ENCODE results near the gene RC3H1.
"Not testable (repeated sequence)": the region's sequence is repeated elsewhere in the genome, so short reads cannot be mapped to it uniquely, and the experiment has no call there.

Gene RC3H1

GRCh38 chr1:174018565-174018964 lies 3.6 kb downstream of the RC3H1 start:
- DNase-seq, result no peak

- no peak for DNase-seq
Measured at GRCh38 chr1:174017231-174017970, 4.8 kb downstream of the RC3H1 start.

GRCh38 chr1:174013864-174014418 lies 8.2 kb downstream of the RC3H1 start:
- DNase-seq, result no peak

GRCh38 chr1:174008979-174009378 lies 13.2 kb downstream of the RC3H1 start:
- DNase-seq, result no peak

GRCh38 chr1:174008269-174008668 lies 13.9 kb downstream of the RC3H1 start:
- DNase-seq, result no peak

- DNase-seq, result no peak
Measured at GRCh38 chr1:174007851-174008250, 14.3 kb downstream of the RC3H1 start.

GRCh38 chr1:174005032-174005431 lies 17.1 kb downstream of the RC3H1 start:
- DNase-seq, result peak; percentile 77

GRCh38 chr1:174003867-174004266 lies 18.3 kb downstream of the RC3H1 start:
- no peak for DNase-seq

- no peak for DNase-seq
Measured at GRCh38 chr1:174001573-174001972, 20.6 kb downstream of the RC3H1 start.

- no peak for DNase-seq
Measured at GRCh38 chr1:174000371-174000770, 21.8 kb downstream of the RC3H1 start.

GRCh38 chr1:173997791-173998190 lies 24.4 kb downstream of the RC3H1 start:
- no peak for DNase-seq

GRCh38 chr1:173996995-173997394 lies 25.2 kb downstream of the RC3H1 start:
- no peak for DNase-seq

GRCh38 chr1:173995475-173995874 lies 26.7 kb downstream of the RC3H1 start:
- DNase-seq, result no peak

- DNase-seq, result not testable (repeated sequence)
Measured at GRCh38 chr1:173993948-173994347, 28.2 kb downstream of the RC3H1 start.

GRCh38 chr1:173988068-173988467 lies 34.1 kb downstream of the RC3H1 start:
- no peak for DNase-seq

- DNase-seq, result no peak
Measured at GRCh38 chr1:173986951-173987350, 35.2 kb downstream of the RC3H1 start.

GRCh38 chr1:173970252-173970651 lies 51.9 kb downstream of the RC3H1 start:
- no peak for DNase-seq

GRCh38 chr1:173965896-173966295 lies 56.3 kb downstream of the RC3H1 start:
- DNase-seq, result not testable (repeated sequence)

- DNase-seq, result no peak
Measured at GRCh38 chr1:173963477-173963876, 58.7 kb downstream of the RC3H1 start.

- DNase-seq, result no peak
Measured at GRCh38 chr1:173960625-173961024, 61.5 kb downstream of the RC3H1 start.

- DNase-seq, result no peak
Measured at GRCh38 chr1:173954179-173954578, 68.0 kb downstream of the RC3H1 start.

GRCh38 chr1:173948594-173948993 lies 73.6 kb downstream of the RC3H1 start:
- DNase-seq, result no peak

- no peak for DNase-seq
Measured at GRCh38 chr1:173946380-173946921, 75.7 kb downstream of the RC3H1 start.

GRCh38 chr1:173937062-173937461 lies 85.1 kb downstream of the RC3H1 start:
- DNase-seq, result no peak

GRCh38 chr1:173934440-173934839 lies 87.7 kb downstream of the RC3H1 start:
- DNase-seq, result no peak

Measured in NCI-H187 treated with DMSO at 0.1 percent for 48 hours (cell line).